B cell (primary cell): ENCODE data around the gene LRRC25. TPM values are rescaled to one million over a fixed set of nuclear protein-coding genes. Genes with fewer than 3 reads are reported as not detected.
A peak's percentile ranks its signal among the peaks of the same experiment; 100 is the strongest.

Source experiments
- ATAC-seq: fragments of 200-7000 bp; cut with Tn5 transposase; one replicate; pipeline ENCODE4 v1.10.0; 2021; ENCODE audit warnings: low read depth, mild to moderate bottlenecking, moderate number of reproducible peaks, moderate library complexity
- CTCF ChIA-PET: fragments of 350-600 bp; sonication (Branson Sonifier 250); formaldehyde crosslinking; loops from one replicate; lab custom pipeline; 2021; ENCODE audit warnings: antibody characterized with exemption, inconsistent platforms; lab: Charles Lee
- POLR2A ChIA-PET: fragments of 350-600 bp; sonication (Branson Sonifier 250); formaldehyde crosslinking; loops from one replicate; lab custom pipeline; 2021; ENCODE audit warnings: antibody characterized with exemption; lab: Charles Lee
- DNase-seq: peaks from one replicate; pipeline ENCODE4 v3.0.0; 2013
- H2AFZ ChIP-seq: 2 replicates; pipeline ENCODE4 v1.6.1; 2012; ENCODE audit warnings: mild to moderate bottlenecking, low read depth, low read length; ENCODE audit not compliant: insufficient read depth, poor library complexity, severe bottlenecking
- H3K27ac ChIP-seq, 2 donors: 1 replicate in 1 of 2; 2 replicates in 1 of 2; pipeline ENCODE4 v1.5.1; 2012 to 2013; ENCODE audit warnings: low read length in 2 of 2, mild to moderate bottlenecking in 2 of 2, moderate library complexity in 1 of 2
- H3K27me3 ChIP-seq, 4 experiments: fragments of 200-600 bp in 1 of 4; sonication (generic) in 1 of 4; replicated peaks in 1 of 4; 1 replicate in 2 of 4; 2 replicates in 2 of 4; pipeline versions ENCODE4 v1.6.1 to v1.7.0; 2013 to 2016; ENCODE audit warnings: low read length in 3 of 4, mild to moderate bottlenecking in 2 of 4, mixed read lengths in 1 of 4, moderate library complexity in 1 of 4; ENCODE audit not compliant: insufficient read depth in 4 of 4, control insufficient read depth in 3 of 4; ENCODE audit errors: control extremely low read depth in 1 of 4
- H3K36me3 ChIP-seq, 2 experiments: replicated peaks in 1 of 2; 1 replicate in 1 of 2; 2 replicates in 1 of 2; pipeline versions ENCODE4 v1.6.1 to v1.7.1; 2013; ENCODE audit warnings: low read length in 1 of 2; ENCODE audit not compliant: insufficient read depth in 2 of 2, control insufficient read depth in 1 of 2; ENCODE audit errors: control extremely low read depth in 1 of 2, extremely low read depth in 1 of 2
- H3K4me1 ChIP-seq, 2 donors: fragments of 200-600 bp in 1 of 2; sonication (generic) in 1 of 2; 1 replicate in 1 of 2; 2 replicates in 1 of 2; pipeline versions ENCODE4 v1.5.1 to v1.6.1; 2013 to 2017; ENCODE audit warnings: low read length in 2 of 2; ENCODE audit not compliant: control insufficient read depth in 2 of 2, insufficient read depth in 2 of 2
- H3K4me2 ChIP-seq: replicated peaks from 2 replicates; pipeline ENCODE3; 2012; ENCODE audit warnings: mild to moderate bottlenecking, low read depth, low read length; ENCODE audit not compliant: poor library complexity, severe bottlenecking
- H3K4me3 ChIP-seq, 5 experiments: fragments of 200-600 bp in 1 of 5; sonication (generic) in 1 of 5; 1 replicate in 3 of 5; 2 replicates in 2 of 5; pipeline versions ENCODE4 v1.5.1 to v1.7.0; 2011 to 2016; ENCODE audit warnings: low read length in 4 of 5, mild to moderate bottlenecking in 4 of 5, low read depth in 2 of 5, control low read depth in 1 of 5, moderate library complexity in 1 of 5; ENCODE audit not compliant: insufficient read depth in 1 of 5; ENCODE audit errors: control extremely low read depth in 1 of 5, extremely low read depth in 1 of 5
- H3K79me2 ChIP-seq: fragments of 200-600 bp; sonication (generic); one replicate; pipeline ENCODE4 v1.6.0; 2016; ENCODE audit warnings: low read length; ENCODE audit not compliant: control insufficient read depth, insufficient read depth
- H3K9ac ChIP-seq: fragments of 200-600 bp; sonication (generic); 2 replicates; pipeline ENCODE4 v1.6.1; 2017; ENCODE audit warnings: mild to moderate bottlenecking, low read length, moderate library complexity
- H3K9me3 ChIP-seq, 3 donors: one replicate each; pipeline versions ENCODE4 v1.6.1 to v1.7.1; 2013; ENCODE audit warnings: low read length in 2 of 3; ENCODE audit not compliant: control insufficient read depth in 2 of 3, insufficient read depth in 1 of 3; ENCODE audit errors: control extremely low read depth in 1 of 3
- H4K20me1 ChIP-seq: 2 replicates; pipeline ENCODE4 v1.6.0; 2012; ENCODE audit warnings: mild to moderate bottlenecking, low read length; ENCODE audit not compliant: insufficient read depth, control insufficient read depth, poor library complexity, severe bottlenecking
- H3K27ac Mint-ChIP-seq: one replicate; pipeline ENCODE4 v1.8.0; 2021; ENCODE audit warnings: mixed read lengths
- H3K27me3 Mint-ChIP-seq: one replicate; pipeline ENCODE4 v1.8.0; 2021; ENCODE audit warnings: mixed read lengths
- H3K4me1 Mint-ChIP-seq: one replicate; pipeline ENCODE4 v1.8.0; 2021; ENCODE audit warnings: mixed read lengths
- H3K4me3 Mint-ChIP-seq: one replicate; pipeline ENCODE4 v1.8.0; 2021; ENCODE audit warnings: mixed read lengths
- H3K9me3 Mint-ChIP-seq: one replicate; pipeline ENCODE4 v1.8.0; 2022; ENCODE audit warnings: mixed read lengths; ENCODE audit not compliant: insufficient read depth
- CTCF ChIP-seq: fragments of 200-600 bp; IDR thresholded peaks from one replicate; pipeline ENCODE4 v1.8.0; 2022; ENCODE audit warnings: antibody characterized with exemption, mild to moderate bottlenecking
- EZH2 ChIP-seq: IDR thresholded peaks from 2 replicates; pipeline ENCODE4 v1.6.1; 2012; ENCODE audit warnings: borderline replicate concordance, low read depth, mild to moderate bottlenecking, moderate library complexity, low read length; ENCODE audit not compliant: insufficient read depth, poor library complexity, severe bottlenecking
- WGBS: methylation state at CpG from one replicate; pipeline ENCODE4 v1.1.5; 2013; ENCODE audit warnings: missing lambda C conversion rate; ENCODE audit not compliant: insufficient coverage; 5-methylcytosine and 5-hydroxymethylcytosine counted together
- intact Hi-C: fragments of 100-400 bp; cut with micrococcal nuclease; formaldehyde crosslinking; loops from one replicate; pipeline ENCODE4 v1.10.0; 2022
- polyA plus RNA-seq: library from polyadenylated mRNA; depleted of rRNA; stranded (reverse); fragments of >200 nt; gene quantifications from 2 replicates; pipeline ENCODE4 v1.2.3, GENCODE V29; 2012
- total RNA-seq, 2 donors: library from RNA; stranded (reverse); fragments of 120-200 nt in 1 of 2; gene quantifications; 1 replicate in 1 of 2; 2 replicates in 1 of 2; pipeline versions ENCODE4 v1.2.3 to v1.2.4, GENCODE V29; 2013 to 2022

Gene LRRC25
- total and polyA plus RNA-seq, 2 donors (not counting 1 experiment from before 2014, with no cell fraction given): 2.4 to 5.7 TPM

GRCh38 chr19:18396471-18397241, 766 bp downstream of the LRRC25 start:
- ATAC-seq (no peak), DNase-seq (peak; percentile 19)
- H3K4me3 Mint-ChIP-seq: peak overlapping the region; percentile 80
- peaks cover 0 to 5% (median 0%) of the 10 kb centered on the region in 3 donors for H3K9me3 ChIP-seq
- H3K4me2 ChIP-seq: peak overlapping the region; percentile 88
- peaks cover 59% of the 10 kb centered on the region for H3K4me1 Mint-ChIP-seq
- no peak overlapping the region for H3K27ac ChIP-seq
- TF ChIP-seq EZH2: no peak
- no peak for TF ChIP-seq CTCF
- H3K4me1 ChIP-seq: peaks cover 44 to 48% of the 10 kb centered on the region in 2 donors
- H4K20me1 ChIP-seq: no peaks in the 10 kb centered on the region
- no peaks in the 10 kb centered on the region for H3K36me3 ChIP-seq
- H3K4me3 ChIP-seq: peak overlapping the region; percentile 60 to 66 (median 62)
- no peaks in the 10 kb centered on the region for H3K27me3 Mint-ChIP-seq
- POLR2A ChIA-PET: interaction anchor here (0.5 to 1.2 kb wide), 3 partner anchors 8 to 210 kb away, joined by 3 to 6 read pairs (median 3); no protein-coding TSS in a partner anchor
- peak overlapping the region; percentile 66 for H2AFZ ChIP-seq
- H3K79me2 ChIP-seq: peaks cover 8% of the 10 kb centered on the region
- peak overlapping the region; percentile 67 for H3K9ac ChIP-seq
- intact Hi-C loops: loop anchor here (1.0 kb wide), 2 partner anchors 8 to 12 kb away; no protein-coding TSS in a partner anchor
- 85% methylated on average over 37 of the region's 37 CpGs for WGBS
- H3K9me3 Mint-ChIP-seq: no peaks in the 10 kb centered on the region
- CTCF ChIA-PET: interaction anchor here (0.7 to 12.4 kb wide), 3 partner anchors 7 to 117 kb away, joined by 3 to 112 read pairs (median 4); no protein-coding TSS in a partner anchor
- peaks cover 0 to 3% (median under 1%) of the 10 kb centered on the region in 4 experiments for H3K27me3 ChIP-seq
- H3K27ac Mint-ChIP-seq: no peak overlapping the region
